Dedifferentiated amniotic fluid mesenchymal stem cell (primary cell): ENCODE measurements around the gene CLUH.

Experiments used
- DNase-seq: peaks from one replicate; pipeline ENCODE4 v3.0.0-alpha.2; 2016; ENCODE audit errors: extremely low spot score

CLUH gene, protein sequence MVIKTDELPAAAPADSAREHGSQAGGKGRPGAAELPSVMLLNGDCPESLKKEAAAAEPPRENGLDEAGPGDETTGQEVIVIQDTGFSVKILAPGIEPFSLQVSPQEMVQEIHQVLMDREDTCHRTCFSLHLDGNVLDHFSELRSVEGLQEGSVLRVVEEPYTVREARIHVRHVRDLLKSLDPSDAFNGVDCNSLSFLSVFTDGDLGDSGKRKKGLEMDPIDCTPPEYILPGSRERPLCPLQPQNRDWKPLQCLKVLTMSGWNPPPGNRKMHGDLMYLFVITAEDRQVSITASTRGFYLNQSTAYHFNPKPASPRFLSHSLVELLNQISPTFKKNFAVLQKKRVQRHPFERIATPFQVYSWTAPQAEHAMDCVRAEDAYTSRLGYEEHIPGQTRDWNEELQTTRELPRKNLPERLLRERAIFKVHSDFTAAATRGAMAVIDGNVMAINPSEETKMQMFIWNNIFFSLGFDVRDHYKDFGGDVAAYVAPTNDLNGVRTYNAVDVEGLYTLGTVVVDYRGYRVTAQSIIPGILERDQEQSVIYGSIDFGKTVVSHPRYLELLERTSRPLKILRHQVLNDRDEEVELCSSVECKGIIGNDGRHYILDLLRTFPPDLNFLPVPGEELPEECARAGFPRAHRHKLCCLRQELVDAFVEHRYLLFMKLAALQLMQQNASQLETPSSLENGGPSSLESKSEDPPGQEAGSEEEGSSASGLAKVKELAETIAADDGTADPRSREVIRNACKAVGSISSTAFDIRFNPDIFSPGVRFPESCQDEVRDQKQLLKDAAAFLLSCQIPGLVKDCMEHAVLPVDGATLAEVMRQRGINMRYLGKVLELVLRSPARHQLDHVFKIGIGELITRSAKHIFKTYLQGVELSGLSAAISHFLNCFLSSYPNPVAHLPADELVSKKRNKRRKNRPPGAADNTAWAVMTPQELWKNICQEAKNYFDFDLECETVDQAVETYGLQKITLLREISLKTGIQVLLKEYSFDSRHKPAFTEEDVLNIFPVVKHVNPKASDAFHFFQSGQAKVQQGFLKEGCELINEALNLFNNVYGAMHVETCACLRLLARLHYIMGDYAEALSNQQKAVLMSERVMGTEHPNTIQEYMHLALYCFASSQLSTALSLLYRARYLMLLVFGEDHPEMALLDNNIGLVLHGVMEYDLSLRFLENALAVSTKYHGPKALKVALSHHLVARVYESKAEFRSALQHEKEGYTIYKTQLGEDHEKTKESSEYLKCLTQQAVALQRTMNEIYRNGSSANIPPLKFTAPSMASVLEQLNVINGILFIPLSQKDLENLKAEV (N-terminal part only)

GRCh38 chr17:2711608-2712299, at the start of gene CLUH:
Gene CLUH, minus strand, starts transcription at chr17:2711764. Its CDS starts 103 bp downstream, at chr17:2711661.
- peak; percentile 94 for DNase-seq

DNA sequence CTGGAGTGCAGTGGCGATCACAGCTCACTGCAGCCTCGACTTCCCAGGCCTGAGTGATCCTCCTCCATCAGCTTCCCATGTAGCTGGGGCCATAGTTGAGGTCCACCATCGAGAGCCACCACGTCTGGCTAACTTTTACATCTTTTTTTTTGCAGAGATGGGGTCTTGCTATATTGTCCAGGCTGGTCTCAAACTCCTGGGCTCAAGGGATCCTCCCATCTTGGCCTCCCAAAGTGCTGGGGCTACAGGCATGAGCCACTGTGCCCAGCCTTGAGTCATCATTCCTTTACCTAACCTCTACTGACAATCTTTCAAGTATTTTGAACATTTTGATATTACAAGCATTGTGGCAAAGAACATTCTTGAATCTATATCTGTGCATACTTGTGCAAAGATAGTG, 47.3 kb upstream of the CLUH start:
- no peak for DNase-seq

DNA sequence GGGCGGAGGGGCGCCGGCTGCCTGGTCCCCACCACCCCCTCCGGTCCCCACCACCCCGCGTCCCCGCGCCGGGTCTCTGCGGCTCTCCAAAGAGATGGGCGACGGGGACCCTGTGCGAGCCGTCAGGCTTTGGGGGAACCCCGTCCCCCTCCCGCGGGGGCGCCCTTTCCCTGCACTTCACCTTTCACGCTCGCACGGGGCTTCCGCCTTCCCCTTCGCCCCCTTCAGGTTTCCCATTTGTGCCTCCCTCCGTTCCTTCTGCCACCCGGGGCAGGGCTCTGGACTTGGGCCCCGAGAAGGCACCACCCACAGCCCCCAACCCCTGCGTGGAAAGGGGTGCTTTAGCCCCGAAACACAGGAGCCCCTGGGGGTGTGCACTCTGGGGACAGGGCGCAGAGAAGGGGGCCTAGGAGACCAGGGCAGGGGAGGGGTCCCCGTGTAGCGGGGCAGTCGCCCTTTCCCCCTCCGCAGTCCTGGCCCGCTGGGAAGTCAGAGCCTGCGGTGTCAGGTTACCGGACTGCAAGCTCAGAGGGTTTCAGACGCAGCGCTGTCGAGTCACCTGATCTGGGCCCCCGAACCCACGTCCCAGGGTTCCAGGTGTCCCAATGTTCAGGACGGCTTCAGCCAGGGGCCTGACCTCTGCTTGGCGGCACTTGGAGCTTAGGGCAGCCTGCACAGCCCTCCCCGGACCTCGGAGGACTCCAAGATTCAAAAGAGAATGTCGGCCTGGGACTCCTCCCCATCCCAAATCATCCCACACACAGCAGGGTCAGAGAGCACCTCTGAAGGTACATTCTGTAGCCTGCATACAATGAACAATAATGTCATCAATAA, 44.5 kb upstream of the CLUH start:
- no peak for DNase-seq

GRCh38 chr17:2751491-2751890, 39.9 kb upstream of the CLUH start:
- no peak for DNase-seq

DNA sequence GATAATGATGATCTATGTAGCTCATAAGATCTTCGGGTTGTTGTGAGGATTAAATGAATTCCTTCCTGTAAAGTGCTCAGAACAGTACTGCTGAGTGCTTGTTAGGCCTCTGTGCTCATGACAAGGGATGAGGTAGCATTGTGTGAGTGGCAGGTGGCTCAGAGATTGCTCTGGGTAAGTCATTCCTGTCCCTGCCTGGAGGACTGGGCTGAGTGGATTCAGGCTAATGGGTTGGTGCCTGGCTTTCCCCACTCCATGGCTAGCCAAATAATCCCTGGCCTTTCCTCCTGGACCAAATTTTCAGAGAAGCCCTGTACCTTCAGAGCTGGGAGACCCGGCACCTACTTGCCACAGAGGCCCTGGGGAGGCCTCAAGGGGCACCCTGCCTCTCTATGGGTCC, 39.2 kb upstream of the CLUH start:
- no peak for DNase-seq

DNA sequence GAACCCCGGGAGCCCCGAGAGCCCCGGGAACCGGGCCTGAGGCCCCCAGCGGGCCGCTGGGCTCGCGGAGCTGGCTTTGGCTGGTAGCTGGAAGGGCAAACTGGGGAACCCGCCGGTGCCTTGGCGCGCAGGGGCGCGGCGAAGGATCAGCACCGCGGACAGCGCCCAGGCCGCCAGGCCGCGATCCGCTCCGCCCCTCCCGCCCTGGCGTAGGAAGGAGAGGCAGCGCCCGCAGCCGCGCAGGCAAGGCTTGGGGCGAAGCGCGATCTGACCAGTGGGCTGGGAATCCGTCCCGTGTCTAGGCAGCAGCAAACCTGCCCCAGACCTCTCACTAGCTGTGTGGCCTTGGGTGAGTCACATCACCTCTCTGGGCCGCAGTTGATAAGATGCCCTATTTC, 38.2 kb upstream of the CLUH start:
- DNase-seq: peak; percentile 18

DNA sequence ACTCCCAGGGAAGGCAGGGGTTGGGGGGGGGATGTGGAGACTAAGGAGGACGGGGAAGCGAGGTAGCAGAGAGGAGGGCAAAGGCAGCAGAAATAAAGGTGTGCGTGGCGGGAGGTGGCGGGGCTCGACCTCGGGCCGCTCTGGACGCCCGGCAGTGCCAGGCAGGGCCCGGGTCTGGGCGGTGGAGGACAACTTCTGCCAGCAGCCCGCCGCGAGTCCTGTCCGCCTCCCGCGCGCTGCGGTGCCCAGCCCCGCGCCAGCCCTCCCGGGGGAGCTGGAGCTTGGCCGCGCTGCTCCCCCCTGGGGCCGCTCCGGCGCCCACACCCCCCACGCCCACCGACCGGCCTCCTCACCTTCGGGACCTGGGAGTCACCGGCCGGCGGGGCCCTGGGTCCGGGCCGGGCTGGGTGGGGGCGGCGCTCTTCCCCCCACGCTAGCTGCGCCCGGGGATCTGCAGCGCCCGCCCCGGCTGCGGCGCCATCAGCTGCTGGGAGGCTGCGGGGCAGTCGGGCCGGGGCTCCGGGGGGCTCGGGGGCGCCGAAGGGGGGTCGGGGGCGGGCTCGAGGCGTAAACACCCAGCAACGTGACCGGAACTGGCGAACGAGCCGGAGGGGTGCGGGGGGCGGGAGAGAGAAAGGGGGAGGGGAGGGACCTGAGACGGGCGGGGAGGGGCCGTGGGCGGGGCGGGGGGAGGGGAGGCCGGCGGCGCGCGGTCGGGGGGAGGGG, 37.7 kb upstream of the CLUH start, which contains the start of gene CCDC92B:
TSS of gene CCDC92B (minus strand) at position 595 of the 726 bp plus-strand sequence. CDS start 14,507 bp downstream, outside the sequence.
- DNase-seq: no peak

DNA sequence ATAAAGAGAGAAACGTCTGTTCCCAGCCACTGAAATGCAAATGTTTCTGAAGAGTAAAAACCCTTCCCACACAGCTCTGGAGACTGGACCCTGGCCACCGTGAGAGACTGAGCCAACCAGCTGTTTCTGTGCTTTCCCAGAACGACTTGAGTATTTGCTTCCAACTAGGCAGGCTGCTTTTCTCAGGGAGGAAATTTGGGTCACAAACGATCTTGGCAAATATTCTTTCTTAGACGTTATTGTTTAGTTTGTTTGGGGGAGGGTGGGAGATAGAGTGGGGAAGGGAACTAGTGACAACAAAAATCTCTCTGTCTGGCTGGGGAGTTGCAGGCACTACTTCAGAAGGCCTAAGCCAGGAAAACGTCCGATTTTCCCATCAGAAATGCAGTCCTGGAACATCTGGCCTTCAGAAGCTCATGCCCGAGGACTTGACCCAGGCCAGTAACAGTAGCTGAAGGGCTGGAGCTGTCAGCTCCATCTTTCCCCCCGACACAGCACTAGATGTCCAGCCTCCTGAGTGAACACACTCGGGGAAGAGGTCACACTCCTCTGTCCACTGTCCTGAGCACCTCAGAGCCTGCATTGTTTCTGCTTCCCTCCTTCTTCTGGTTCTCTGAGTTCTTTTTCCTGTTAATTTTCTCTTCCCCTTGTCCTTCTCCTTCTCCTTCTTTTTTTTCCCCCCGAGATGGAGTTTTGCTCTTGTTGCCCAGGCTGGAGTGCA, 33.9 kb upstream of the CLUH start:
- DNase-seq: no peak

DNA sequence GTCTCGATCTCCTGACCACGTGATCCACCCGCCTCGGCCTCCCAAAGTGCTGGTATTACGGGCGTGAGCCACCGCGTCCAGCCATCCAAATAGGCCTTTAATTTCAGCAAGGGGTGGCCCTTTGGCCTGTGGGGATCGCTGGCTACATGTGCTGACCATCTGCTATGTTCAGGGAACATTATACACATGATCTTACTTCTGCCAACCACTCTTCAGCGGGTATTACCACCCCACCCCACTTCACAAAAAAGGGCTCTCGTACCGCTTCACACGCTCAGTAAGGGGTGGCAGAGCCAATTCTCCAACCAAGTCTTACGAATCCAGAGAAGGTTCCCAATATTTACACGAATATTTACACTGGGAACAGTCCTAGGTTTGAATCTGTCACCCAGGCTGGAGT, 26.1 kb upstream of the CLUH start:
- no peak for DNase-seq

GRCh38 chr17:2736956-2737355, 25.4 kb upstream of the CLUH start:
- DNase-seq: no peak

GRCh38 chr17:2735896-2736295, 24.3 kb upstream of the CLUH start:
- no peak for DNase-seq

GRCh38 chr17:2734939-2735338, 23.4 kb upstream of the CLUH start:
- DNase-seq: no peak

DNA sequence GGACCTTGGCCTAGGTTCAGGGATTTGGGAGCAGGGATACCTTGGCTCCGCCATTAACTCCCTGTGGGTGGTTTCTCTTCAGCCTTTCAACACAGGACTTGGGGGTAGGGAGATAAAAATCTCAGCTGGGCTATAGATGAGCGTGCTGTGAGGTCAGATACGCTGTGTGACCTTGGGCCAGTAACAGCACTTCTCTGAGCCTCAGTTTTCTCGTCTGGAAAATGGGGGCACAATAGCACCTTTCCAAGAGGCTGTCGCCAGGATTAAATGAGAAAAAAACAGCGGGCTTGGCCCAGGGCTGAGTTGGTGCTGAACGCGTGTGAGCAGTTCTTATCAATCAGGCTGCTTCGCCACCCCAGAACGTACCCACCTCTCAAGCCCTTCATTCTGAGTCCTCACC, 20.2 kb upstream of the CLUH start:
- no peak for DNase-seq

DNA sequence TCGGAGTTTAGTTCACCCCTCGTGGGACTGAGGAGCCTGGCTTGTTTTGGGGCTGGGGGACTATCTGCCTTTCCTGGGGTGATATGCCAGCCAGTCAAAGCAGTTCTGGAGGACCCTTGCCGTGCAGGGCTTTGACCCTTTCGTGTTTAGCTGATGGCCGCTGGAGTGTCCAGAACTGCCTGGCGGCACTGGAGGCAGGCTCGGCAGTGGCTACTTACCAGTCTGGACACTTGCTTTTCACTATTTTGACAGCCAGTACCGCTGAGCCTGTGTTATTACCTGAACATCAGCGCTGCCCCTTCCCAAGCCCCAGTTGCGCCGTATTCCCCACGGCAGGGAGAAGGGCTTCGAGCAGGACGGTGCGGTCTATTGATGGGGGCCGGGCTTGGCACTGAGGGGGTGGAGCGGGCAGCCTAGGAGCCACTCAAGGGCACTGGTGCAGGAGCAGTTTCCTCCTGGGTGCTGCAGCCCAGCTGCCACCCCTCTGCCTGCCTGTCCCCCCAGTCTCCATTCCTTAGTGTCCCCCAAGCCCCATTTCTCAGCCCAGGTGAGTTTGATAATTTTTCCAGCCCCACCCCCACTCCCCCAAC, 19.3 kb upstream of the CLUH start:
- no peak for DNase-seq

DNA sequence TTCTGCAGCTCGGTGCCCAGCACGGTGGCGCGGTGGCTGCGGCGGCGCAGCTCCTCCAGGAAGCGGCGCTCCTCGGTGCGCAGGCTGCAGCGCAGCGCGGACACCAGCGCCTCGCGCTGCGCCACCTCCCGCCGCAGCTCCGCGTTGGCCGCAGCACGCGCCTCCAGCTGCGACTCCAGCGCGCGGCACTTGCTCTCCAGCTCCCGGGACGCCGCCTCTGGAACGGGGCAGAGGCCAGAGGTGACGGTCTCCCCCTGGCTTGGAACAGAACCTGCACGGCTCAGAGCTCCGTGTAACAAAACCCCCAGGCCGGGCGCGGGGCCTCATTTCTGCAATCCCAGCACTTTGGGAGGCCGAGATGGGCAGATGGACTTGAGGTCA, 13.2 kb upstream of the CLUH start:
- DNase-seq: no peak

- DNase-seq: no peak
Observed at GRCh38 chr17:2723997-2724783, 12.6 kb upstream of the CLUH start.

GRCh38 chr17:2723505-2723996, 12.0 kb upstream of the CLUH start:
- no peak for DNase-seq

- no peak for DNase-seq
Observed at GRCh38 chr17:2722611-2723010, 11.0 kb upstream of the CLUH start.
